GM12892 (cell line): ENCODE data around the gene IMPDH1.

Experiments used
- POLR2A ChIP-seq: IDR thresholded peaks from 2 replicates; pipeline ENCODE4 v1.6.1; 2011; ENCODE audit warnings: low read depth, low read length, control low read depth
- POLR2AphosphoS5 ChIP-seq: IDR thresholded peaks from 2 replicates; pipeline ENCODE4 v1.6.1; 2011; ENCODE audit warnings: low read depth, low read length, control low read depth

- TF ChIP-seq POLR2AphosphoS5: no peak
- TF ChIP-seq POLR2A: no peak
These were observed 12.3 kb upstream of the IMPDH1 start for GRCh38 chr7:128422037-128422436.
